Neural cell (in vitro differentiated cells): ENCODE data around the gene CCDC50. TPM values are rescaled to one million over a fixed set of nuclear protein-coding genes. Genes with fewer than 3 reads are reported as not detected.

Experiments used
- H2AFZ ChIP-seq: fragments of 200-600, 300-800 bp; sonication (generic), shearing (Covaris generic); 2 replicates; pipeline ENCODE4 v1.6.0; 2014; ENCODE audit warnings: low read depth, mild to moderate bottlenecking, antibody characterized with exemption, low read length, moderate library complexity
- H3F3A ChIP-seq: fragments of 200-600 bp; shearing (Covaris generic); 2 replicates; pipeline ENCODE4 v1.6.1; 2016; ENCODE audit warnings: mild to moderate bottlenecking, moderate library complexity, mixed read lengths, antibody characterized with exemption, low read length; ENCODE audit not compliant: insufficient read depth, poor library complexity, severe bottlenecking
- H3K27ac ChIP-seq: fragments of 200-600, 300-800 bp; sonication (generic), shearing (Covaris generic); 2 replicates; pipeline ENCODE4 v1.5.1; 2014; ENCODE audit warnings: mild to moderate bottlenecking, low read length, moderate library complexity
- H3K27me3 ChIP-seq: fragments of 300-800, 200-600 bp; sonication (generic), shearing (Covaris generic); 2 replicates; pipeline ENCODE4 v1.6.0; 2014; ENCODE audit warnings: mild to moderate bottlenecking, low read depth, low read length, moderate library complexity; ENCODE audit not compliant: insufficient read depth
- H3K36me3 ChIP-seq: fragments of 300-800, 200-600 bp; sonication (generic), shearing (Covaris generic); 2 replicates; pipeline ENCODE4 v1.5.1; 2014; ENCODE audit warnings: mild to moderate bottlenecking, antibody characterized with exemption, low read length, moderate library complexity; ENCODE audit not compliant: insufficient read depth
- H3K4me2 ChIP-seq: fragments of 300-800, 200-600 bp; sonication (generic), shearing (Covaris generic); 2 replicates; pipeline ENCODE4 v1.6.0; 2014; ENCODE audit warnings: mild to moderate bottlenecking, low read length
- H3K4me3 ChIP-seq: fragments of 300-800, 200-600 bp; sonication (generic), shearing (Covaris generic); 2 replicates; pipeline ENCODE4 v1.5.1; 2014; ENCODE audit warnings: mild to moderate bottlenecking, low read length, moderate library complexity
- H3K79me2 ChIP-seq: fragments of 200-600 bp; shearing (Covaris generic); replicated peaks from 2 replicates; pipeline ENCODE4 v1.6.0; 2014; ENCODE audit warnings: mild to moderate bottlenecking, low read length, moderate library complexity; ENCODE audit not compliant: insufficient read depth
- H3K9ac ChIP-seq: fragments of 300-800, 200-600 bp; sonication (generic), shearing (Covaris generic); 2 replicates; pipeline ENCODE4 v1.6.1; 2016; ENCODE audit warnings: mild to moderate bottlenecking, low read length, mixed read lengths
- H3K9me2 ChIP-seq: fragments of 200-600 bp; shearing (Covaris generic); 2 replicates; pipeline ENCODE4 v1.6.1; 2016; ENCODE audit warnings: mild to moderate bottlenecking, low read length, mixed read lengths; ENCODE audit not compliant: insufficient read depth
- H3K9me3 ChIP-seq: fragments of 200-600, 300-800 bp; sonication (generic), shearing (Covaris generic); 2 replicates; pipeline ENCODE4 v1.6.1; 2016; ENCODE audit warnings: mild to moderate bottlenecking, mixed run types, low read length, moderate library complexity, mixed read lengths
- H4K20me1 ChIP-seq: fragments of 200-600 bp; shearing (Covaris generic); 2 replicates; pipeline ENCODE4 v1.6.1; 2016; ENCODE audit warnings: mild to moderate bottlenecking, mixed run types; ENCODE audit not compliant: insufficient read depth
- CTCF ChIP-seq: fragments of 450-650 bp; IDR thresholded peaks from 2 replicates; pipeline ENCODE4 v1.5.1; 2014; ENCODE audit warnings: antibody characterized with exemption, mild to moderate bottlenecking, moderate library complexity; ENCODE audit not compliant: poor library complexity, severe bottlenecking
- EP300 ChIP-seq: fragments of 450-650 bp; conservative IDR thresholded peaks from 2 replicates; pipeline ENCODE4 v1.6.1; 2014; ENCODE audit warnings: antibody characterized with exemption, mild to moderate bottlenecking, moderate library complexity; ENCODE audit not compliant: poor library complexity, severe bottlenecking
- EZH2 ChIP-seq: fragments of 200-600, 300-800 bp; shearing (Covaris generic), sonication (generic); IDR thresholded peaks from 2 replicates; pipeline ENCODE4 v1.6.1; 2014; ENCODE audit warnings: antibody characterized with exemption, low read length, borderline replicate concordance, mild to moderate bottlenecking; ENCODE audit not compliant: insufficient read depth, poor library complexity, severe bottlenecking
- MXI1 ChIP-seq: fragments of 450-650 bp; conservative IDR thresholded peaks from 2 replicates; pipeline ENCODE4 v1.6.1; 2014; ENCODE audit warnings: antibody characterized with exemption, mild to moderate bottlenecking; ENCODE audit not compliant: poor library complexity, severe bottlenecking
- POLR2AphosphoS5 ChIP-seq: IDR thresholded peaks from 2 replicates; pipeline ENCODE4 v1.6.1; 2012
- RAD21 ChIP-seq: fragments of 450-650 bp; conservative IDR thresholded peaks from 2 replicates; pipeline ENCODE4 v1.6.1; 2014; ENCODE audit warnings: antibody characterized with exemption, mild to moderate bottlenecking, moderate library complexity
- REST ChIP-seq: IDR thresholded peaks from 2 replicates; pipeline ENCODE4 v1.6.1; 2012; ENCODE audit warnings: borderline replicate concordance
- SMC3 ChIP-seq: fragments of 450-650 bp; conservative IDR thresholded peaks from 2 replicates; pipeline ENCODE4 v1.6.1; 2014; ENCODE audit warnings: antibody characterized with exemption, mild to moderate bottlenecking, moderate library complexity; ENCODE audit not compliant: poor library complexity
- TAF1 ChIP-seq: IDR thresholded peaks from 2 replicates; pipeline ENCODE4 v1.6.1; 2012; ENCODE audit warnings: low read depth
- polyA plus RNA-seq: library from polyadenylated mRNA; depleted of rRNA; stranded (reverse); fragments of >200 nt; gene quantifications from 2 replicates; pipeline ENCODE4 v1.2.3, GENCODE V29; 2014

The CCDC50 gene
- polyA plus RNA-seq, 1 donor from 2014 or later: 58.2 TPM

GRCh38 chr3:191432162-191432561 lies 103.0 kb downstream of the CCDC50 start:
- no peaks in the 10 kb centered on the region for H3K9me2 ChIP-seq
- no peak overlapping the region for H3K9ac ChIP-seq
- H3K27me3 ChIP-seq: no peaks in the 10 kb centered on the region
- H3K27ac ChIP-seq: no peak overlapping the region
- H3K36me3 ChIP-seq: no peaks in the 10 kb centered on the region
- no peak overlapping the region for H2AFZ ChIP-seq
- no peaks in the 10 kb centered on the region for H4K20me1 ChIP-seq
- TF ChIP-seq POLR2AphosphoS5: no peak
- TF ChIP-seq REST: no peak
- no peak for TF ChIP-seq CTCF
- TF ChIP-seq EP300: no peak
- TF ChIP-seq EZH2: no peak
- no peak for TF ChIP-seq RAD21
- no peak for TF ChIP-seq MXI1
- no peak for TF ChIP-seq TAF1
- no peak for TF ChIP-seq SMC3
- no peaks in the 10 kb centered on the region for H3K9me3 ChIP-seq
- H3K4me3 ChIP-seq: no peak overlapping the region
- H3K4me2 ChIP-seq: no peak overlapping the region
- H3K79me2 ChIP-seq: no peaks in the 10 kb centered on the region
- no peaks in the 10 kb centered on the region for H3F3A ChIP-seq

- Histone ChIP-seq H3K79me2 (no peaks in the 10 kb centered on the region), H3K27ac (no peak overlapping the region), H2AFZ (no peak overlapping the region), H3K9ac (no peak overlapping the region), H3K4me2 (no peak overlapping the region), H3K9me2 (no peaks in the 10 kb centered on the region), H3K9me3 (no peaks in the 10 kb centered on the region), H3F3A (no peaks in the 10 kb centered on the region), H3K27me3 (no peaks in the 10 kb centered on the region), H3K4me3 (no peak overlapping the region), H3K36me3 (no peaks in the 10 kb centered on the region), H4K20me1 (no peaks in the 10 kb centered on the region)
- TF ChIP-seq REST (no peak), EP300 (no peak), MXI1 (no peak), RAD21 (no peak), TAF1 (no peak), EZH2 (no peak)
These were observed 104.8 kb downstream of the CCDC50 start for GRCh38 chr3:191434024-191434423.
